H1 (cell line): ENCODE measurements around the gene TMEM209.
"Not testable (repeated sequence)": the region's sequence is repeated elsewhere in the genome, so short reads cannot be mapped to it uniquely, and the experiment has no call there.

Experiments used
- CEBPB ChIP-seq: IDR thresholded peaks from 2 replicates; pipeline ENCODE4 v1.6.1; 2012; ENCODE audit warnings: low read depth, low read length
- CTCF ChIP-seq, 3 experiments: IDR thresholded peaks; 1 replicate in 2 of 3; 2 replicates in 1 of 3; pipeline versions ENCODE4 v1.5.1 to v1.6.1; 2011; ENCODE audit warnings: low read length in 3 of 3, mild to moderate bottlenecking in 3 of 3, inconsistent platforms in 2 of 3, low read depth in 1 of 3, moderate library complexity in 1 of 3; ENCODE audit not compliant: insufficient read depth in 1 of 3; ENCODE audit errors: control extremely low read depth in 1 of 3
- SUZ12 ChIP-seq: fragments of 200-600 bp; sonication (generic); IDR thresholded peaks from 2 replicates; pipeline ENCODE4 v1.6.1; 2012; ENCODE audit warnings: mild to moderate bottlenecking, inconsistent platforms, low read length, moderate library complexity, mixed read lengths
- YY1 ChIP-seq: IDR thresholded peaks from 2 replicates; pipeline ENCODE4 v1.6.1; 2011; ENCODE audit warnings: low read depth, mild to moderate bottlenecking, low read length

GRCh38 chr7:130248842-130249241 is 43.6 kb upstream of the TMEM209 start:
- not testable (repeated sequence) for TF ChIP-seq CTCF (IDR thresholded peaks at IDR 0.05; ENCODE audit: control extremely low read depth in 1 of 3, insufficient read depth in 1 of 3, low read depth in 1 of 3, low read length in 3 of 3); SUZ12; CEBPB; YY1
